ENCODE data around the gene ALG2.

- TF ChIP-seq CTCF (conservative IDR thresholded peaks at IDR 0.05; ENCODE audit: low read depth, low read length) (no peak), RFX5 (IDR thresholded peaks at IDR 0.05; ENCODE audit: low read depth, low read length) (no peak), MXI1 (IDR thresholded peaks at IDR 0.05; ENCODE audit: borderline replicate concordance, low read depth, low read length) (no peak), POLR2A (IDR thresholded peaks at IDR 0.05; ENCODE audit: low read depth, low read length) (no peak), RCOR1 (IDR thresholded peaks at IDR 0.05; ENCODE audit: insufficient replicate concordance, low read length) (no peak), CEBPB (IDR thresholded peaks at IDR 0.05; ENCODE audit: low read depth, low read length) (no peak), BHLHE40 (IDR thresholded peaks at IDR 0.05; ENCODE audit: low read depth, low read length) (no peak), SMC3 (IDR thresholded peaks at IDR 0.05; ENCODE audit: low read depth, low read length) (no peak), MAFK (IDR thresholded peaks at IDR 0.05; ENCODE audit: low read depth, low read length) (no peak), CHD1 (IDR thresholded peaks at IDR 0.05; ENCODE audit: low read depth, low read length) (no peak), RAD21 (IDR thresholded peaks at IDR 0.05; ENCODE audit: low read length) (no peak)
These were observed 31.0 kb downstream of the ALG2 start for GRCh38 chr9:99190597-99191283.
